ENCODE results near the gene ETV1.
"Not testable (repeated sequence)": the region's sequence is repeated elsewhere in the genome, so short reads cannot be mapped to it uniquely, and the experiment has no call there.

Gene ETV1

GRCh38 chr7:13921062-13921461 is 68.4 kb downstream of the ETV1 start:
- DNase-seq (ENCODE audit: low spot score), result no peak

GRCh38 chr7:13920053-13920697 is 69.3 kb downstream of the ETV1 start:
- peak; percentile 63 for DNase-seq (ENCODE audit: low spot score)

GRCh38 chr7:13918333-13918732 is 71.1 kb downstream of the ETV1 start:
- DNase-seq (ENCODE audit: low spot score), result not testable (repeated sequence)

GRCh38 chr7:13917103-13917502 is 72.4 kb downstream of the ETV1 start:
- DNase-seq (ENCODE audit: low spot score), result not testable (repeated sequence)

GRCh38 chr7:13915891-13916290 is 73.6 kb downstream of the ETV1 start:
- no peak for DNase-seq (ENCODE audit: low spot score)

GRCh38 chr7:13912715-13913278 is 76.7 kb downstream of the ETV1 start:
- no peak for DNase-seq (ENCODE audit: low spot score)

- no peak for DNase-seq (ENCODE audit: low spot score)
Measured at GRCh38 chr7:13911909-13912308, 77.6 kb downstream of the ETV1 start.

- no peak for DNase-seq (ENCODE audit: low spot score)
Measured at GRCh38 chr7:13910805-13911551, 78.5 kb downstream of the ETV1 start.

GRCh38 chr7:13908667-13909397 is 80.6 kb downstream of the ETV1 start:
- DNase-seq (ENCODE audit: low spot score), result no peak

- DNase-seq (ENCODE audit: low spot score), result no peak
Measured at GRCh38 chr7:13907831-13908230, 81.6 kb downstream of the ETV1 start.

- DNase-seq (ENCODE audit: low spot score), result no peak
Measured at GRCh38 chr7:13904689-13905088, 84.8 kb downstream of the ETV1 start.

GRCh38 chr7:13904007-13904406 is 85.5 kb downstream of the ETV1 start:
- peak; percentile 12 for DNase-seq (ENCODE audit: low spot score)

- no peak for DNase-seq (ENCODE audit: low spot score)
Measured at GRCh38 chr7:13901577-13901976, 87.9 kb downstream of the ETV1 start.

GRCh38 chr7:13898957-13899670 is 90.4 kb downstream of the ETV1 start:
- peak; percentile 14 for DNase-seq (ENCODE audit: low spot score)

GRCh38 chr7:13897819-13898218 is 91.6 kb downstream of the ETV1 start:
- no peak for DNase-seq (ENCODE audit: low spot score)

GRCh38 chr7:13894954-13895353 is 94.5 kb downstream of the ETV1 start:
- no peak for DNase-seq (ENCODE audit: low spot score)

GRCh38 chr7:13894377-13894776 is 95.1 kb downstream of the ETV1 start:
- no peak for DNase-seq (ENCODE audit: low spot score)

GRCh38 chr7:13890793-13891192 is 98.7 kb downstream of the ETV1 start:
- no peak for DNase-seq (ENCODE audit: low spot score)

- no peak for DNase-seq (ENCODE audit: low spot score)
Measured at GRCh38 chr7:13886356-13886755, 103.1 kb downstream of the ETV1 start.

GRCh38 chr7:13882051-13882450 is 107.4 kb downstream of the ETV1 start:
- no peak for DNase-seq (ENCODE audit: low spot score)

GRCh38 chr7:13880789-13881188 is 108.7 kb downstream of the ETV1 start:
- DNase-seq (ENCODE audit: low spot score), result no peak
